Body of pancreas (tissue), 4 donors: Measurements from ENCODE around the gene CNTRL.

Experiments used
- POLR2A ChIP-seq, 3 donors: fragments of 450-650 bp; IDR thresholded peaks; one replicate each; pipeline ENCODE4 v1.6.1; 2016; ENCODE audit warnings: antibody characterized with exemption in 3 of 3, mild to moderate bottlenecking in 2 of 3
- TF ChIP-seq, protein P1 (sequence below), 7 experiments: fragments of 450-650 bp in 4 of 7; fragments of 200-600 bp in 3 of 7; sonication (generic) in 3 of 7; IDR thresholded peaks; one replicate each; pipeline ENCODE4 v1.5.1; 2016 to 2019; ENCODE audit warnings: antibody characterized with exemption in 7 of 7

DNA sequence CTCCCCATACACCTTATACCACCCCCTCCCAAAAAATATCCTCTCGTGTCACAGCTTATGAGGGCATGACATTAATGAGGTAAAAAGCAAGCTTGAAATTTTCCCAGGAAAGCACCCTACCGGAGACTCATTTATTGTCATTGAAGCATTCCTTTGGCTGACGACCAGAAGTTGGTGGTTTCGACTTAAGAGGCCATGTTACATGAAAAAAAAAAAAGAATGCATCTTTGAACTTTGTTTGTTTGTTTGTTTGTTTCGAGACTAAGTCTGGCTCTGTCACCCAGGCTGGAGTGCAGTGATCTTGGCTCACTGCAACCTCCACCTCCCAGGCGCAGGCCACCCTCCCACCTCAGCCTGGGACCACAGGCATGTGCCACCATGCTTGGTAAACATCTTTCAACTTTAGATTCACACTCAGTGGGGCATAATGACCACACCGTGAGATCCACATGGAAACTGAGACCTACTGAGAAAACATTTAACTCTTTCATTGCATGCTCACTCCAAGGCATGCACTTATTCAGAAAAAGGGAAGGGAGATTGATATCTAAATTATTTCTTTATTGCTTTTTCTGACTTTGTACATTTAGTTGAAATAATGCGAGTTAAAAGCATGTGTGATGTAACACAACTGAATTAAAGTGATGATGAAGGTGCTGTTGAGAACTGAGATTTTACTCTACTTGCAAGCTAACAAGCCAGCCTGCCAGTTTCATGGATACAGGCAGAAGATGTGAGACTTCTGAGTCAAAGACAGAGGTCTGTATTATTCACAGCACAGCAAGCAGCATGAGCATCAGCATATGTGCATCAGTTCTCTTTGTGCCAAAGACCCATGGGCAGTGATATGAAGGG is 132.0 kb downstream of the CNTRL start:
- TF ChIP-seq, protein P1, sequence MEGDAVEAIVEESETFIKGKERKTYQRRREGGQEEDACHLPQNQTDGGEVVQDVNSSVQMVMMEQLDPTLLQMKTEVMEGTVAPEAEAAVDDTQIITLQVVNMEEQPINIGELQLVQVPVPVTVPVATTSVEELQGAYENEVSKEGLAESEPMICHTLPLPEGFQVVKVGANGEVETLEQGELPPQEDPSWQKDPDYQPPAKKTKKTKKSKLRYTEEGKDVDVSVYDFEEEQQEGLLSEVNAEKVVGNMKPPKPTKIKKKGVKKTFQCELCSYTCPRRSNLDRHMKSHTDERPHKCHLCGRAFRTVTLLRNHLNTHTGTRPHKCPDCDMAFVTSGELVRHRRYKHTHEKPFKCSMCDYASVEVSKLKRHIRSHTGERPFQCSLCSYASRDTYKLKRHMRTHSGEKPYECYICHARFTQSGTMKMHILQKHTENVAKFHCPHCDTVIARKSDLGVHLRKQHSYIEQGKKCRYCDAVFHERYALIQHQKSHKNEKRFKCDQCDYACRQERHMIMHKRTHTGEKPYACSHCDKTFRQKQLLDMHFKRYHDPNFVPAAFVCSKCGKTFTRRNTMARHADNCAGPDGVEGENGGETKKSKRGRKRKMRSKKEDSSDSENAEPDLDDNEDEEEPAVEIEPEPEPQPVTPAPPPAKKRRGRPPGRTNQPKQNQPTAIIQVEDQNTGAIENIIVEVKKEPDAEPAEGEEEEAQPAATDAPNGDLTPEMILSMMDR (IDR thresholded peaks at IDR 0.05) = no peak
- TF ChIP-seq POLR2A (IDR thresholded peaks at IDR 0.05) = no peak
